ENCODE data around the gene ENOSF1.

ENOSF1 gene

DNA sequence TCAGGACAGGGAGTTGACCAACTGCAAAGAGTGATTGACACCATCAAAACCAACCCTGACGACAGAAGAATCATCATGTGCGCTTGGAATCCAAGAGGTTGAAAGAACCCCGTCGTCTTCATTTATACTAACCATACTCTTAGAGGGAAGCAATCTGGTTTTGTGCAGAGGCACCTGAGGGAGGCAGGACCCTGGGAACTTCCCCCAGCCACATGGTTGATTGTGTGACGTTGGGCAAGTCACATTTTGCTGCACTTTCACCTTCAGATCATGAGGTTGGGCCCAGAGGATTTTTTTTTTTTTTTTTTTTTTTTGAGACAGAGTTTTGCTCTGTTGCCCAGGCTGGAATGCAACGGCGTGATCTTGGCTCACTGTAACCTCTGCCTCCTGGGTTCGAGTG lies 43.4 kb downstream of the ENOSF1 start:
- peaks cover 73% of the 10 kb centered on the region for H3K36me3 ChIP-seq (ENCODE audit: insufficient read depth, low read length)
- H3K4me1 ChIP-seq (ENCODE audit: insufficient read depth, low read length, poor library complexity, severe bottlenecking) = peaks cover 5% of the 10 kb centered on the region
- H3K4me2 ChIP-seq (ENCODE audit: low read depth, low read length, poor library complexity, severe bottlenecking) = no peak overlapping the region
- no peak for TF ChIP-seq EZH2phosphoT487 (IDR thresholded peaks at IDR 0.05; ENCODE audit: borderline replicate concordance)
- TF ChIP-seq, protein P1, sequence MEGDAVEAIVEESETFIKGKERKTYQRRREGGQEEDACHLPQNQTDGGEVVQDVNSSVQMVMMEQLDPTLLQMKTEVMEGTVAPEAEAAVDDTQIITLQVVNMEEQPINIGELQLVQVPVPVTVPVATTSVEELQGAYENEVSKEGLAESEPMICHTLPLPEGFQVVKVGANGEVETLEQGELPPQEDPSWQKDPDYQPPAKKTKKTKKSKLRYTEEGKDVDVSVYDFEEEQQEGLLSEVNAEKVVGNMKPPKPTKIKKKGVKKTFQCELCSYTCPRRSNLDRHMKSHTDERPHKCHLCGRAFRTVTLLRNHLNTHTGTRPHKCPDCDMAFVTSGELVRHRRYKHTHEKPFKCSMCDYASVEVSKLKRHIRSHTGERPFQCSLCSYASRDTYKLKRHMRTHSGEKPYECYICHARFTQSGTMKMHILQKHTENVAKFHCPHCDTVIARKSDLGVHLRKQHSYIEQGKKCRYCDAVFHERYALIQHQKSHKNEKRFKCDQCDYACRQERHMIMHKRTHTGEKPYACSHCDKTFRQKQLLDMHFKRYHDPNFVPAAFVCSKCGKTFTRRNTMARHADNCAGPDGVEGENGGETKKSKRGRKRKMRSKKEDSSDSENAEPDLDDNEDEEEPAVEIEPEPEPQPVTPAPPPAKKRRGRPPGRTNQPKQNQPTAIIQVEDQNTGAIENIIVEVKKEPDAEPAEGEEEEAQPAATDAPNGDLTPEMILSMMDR (conservative IDR thresholded peaks at IDR 0.05; ENCODE audit: low read length) = no peak
- H3K9me2 ChIP-seq (replicated peaks; ENCODE audit: low read depth, low read length) = no peaks in the 10 kb centered on the region
- no peak overlapping the region for H3K9ac ChIP-seq (ENCODE audit: low read depth, low read length, poor library complexity, severe bottlenecking)
- H3F3A ChIP-seq (ENCODE audit: low read depth) = no peaks in the 10 kb centered on the region
- H4K20me1 ChIP-seq (ENCODE audit: insufficient read depth, low read length, poor library complexity, severe bottlenecking) = peaks cover 30% of the 10 kb centered on the region
- no peak overlapping the region for H2AFZ ChIP-seq (ENCODE audit: low read length)
- H3K27me3 ChIP-seq (ENCODE audit: insufficient read depth, low read length, poor library complexity, severe bottlenecking) = no peaks in the 10 kb centered on the region
- H3K79me2 ChIP-seq (ENCODE audit: insufficient read depth, low read length) = peaks cover 50% of the 10 kb centered on the region
- H3K4me3 ChIP-seq (ENCODE audit: low read length, poor library complexity, severe bottlenecking) = no peak overlapping the region
- H3K9me3 ChIP-seq (ENCODE audit: insufficient read depth, low read depth, low read length) = no peaks in the 10 kb centered on the region

DNA sequence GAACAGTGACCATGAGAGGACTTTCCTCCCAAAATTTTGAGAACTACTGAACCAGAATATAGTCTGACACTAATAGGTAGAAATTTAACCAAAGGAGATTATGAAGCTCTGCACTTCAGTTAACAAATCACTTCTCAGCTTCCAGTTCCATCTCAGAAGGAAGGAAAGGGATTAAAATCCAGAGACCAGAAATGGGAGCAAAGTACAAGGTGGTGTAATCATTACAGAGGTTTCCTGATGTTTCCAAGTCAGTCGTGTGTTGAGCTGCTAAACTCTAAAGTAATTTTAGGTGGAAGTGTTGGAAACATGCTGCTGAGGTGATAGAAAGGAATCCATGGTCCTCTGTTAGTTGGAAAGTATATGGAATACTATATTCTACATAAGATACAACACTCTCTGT lies 44.2 kb downstream of the ENOSF1 start:
- no peaks in the 10 kb centered on the region for H3F3A ChIP-seq (ENCODE audit: low read depth)
- peaks cover 65% of the 10 kb centered on the region for H3K36me3 ChIP-seq (ENCODE audit: insufficient read depth, low read length)
- H3K4me1 ChIP-seq (ENCODE audit: insufficient read depth, low read length, poor library complexity, severe bottlenecking) = peaks cover 5% of the 10 kb centered on the region
- no peak overlapping the region for H2AFZ ChIP-seq (ENCODE audit: low read length)
- no peaks in the 10 kb centered on the region for H3K9me2 ChIP-seq (replicated peaks; ENCODE audit: low read depth, low read length)
- peaks cover 22% of the 10 kb centered on the region for H4K20me1 ChIP-seq (ENCODE audit: insufficient read depth, low read length, poor library complexity, severe bottlenecking)
- no peak overlapping the region for H3K9ac ChIP-seq (ENCODE audit: low read depth, low read length, poor library complexity, severe bottlenecking)
- H3K9me3 ChIP-seq (ENCODE audit: insufficient read depth, low read depth, low read length) = no peaks in the 10 kb centered on the region
- TF ChIP-seq, protein P1 (conservative IDR thresholded peaks at IDR 0.05; ENCODE audit: low read length) = no peak
- TF ChIP-seq EZH2phosphoT487 (IDR thresholded peaks at IDR 0.05; ENCODE audit: borderline replicate concordance) = no peak
- H3K27me3 ChIP-seq (ENCODE audit: insufficient read depth, low read length, poor library complexity, severe bottlenecking) = no peaks in the 10 kb centered on the region
- H3K4me2 ChIP-seq (ENCODE audit: low read depth, low read length, poor library complexity, severe bottlenecking) = peak overlapping the region; percentile 19
- no peak overlapping the region for H3K4me3 ChIP-seq (ENCODE audit: low read length, poor library complexity, severe bottlenecking)
- peaks cover 52% of the 10 kb centered on the region for H3K79me2 ChIP-seq (ENCODE audit: insufficient read depth, low read length)

DNA sequence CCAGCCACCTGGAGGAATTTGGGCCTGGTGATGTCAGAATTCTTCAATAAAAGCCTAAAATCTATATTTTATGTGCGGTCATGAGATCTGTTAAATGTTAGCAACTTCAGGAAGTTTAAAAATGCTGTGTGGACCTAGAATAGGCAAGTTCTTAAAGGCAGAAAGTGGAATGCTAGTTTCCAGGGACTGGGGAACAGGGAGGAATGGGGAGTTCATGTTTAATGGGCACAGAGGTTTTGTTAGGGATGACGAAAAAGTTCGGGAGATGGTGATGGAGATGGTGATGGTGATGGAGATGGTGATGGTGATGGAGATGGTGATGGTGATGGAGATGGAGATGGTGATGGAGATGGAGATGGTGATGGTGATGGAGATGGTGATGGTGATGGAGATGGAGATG lies 45.8 kb downstream of the ENOSF1 start:
- Histone ChIP-seq H3K4me2 (ENCODE audit: low read depth, low read length, poor library complexity, severe bottlenecking) (peak overlapping the region; percentile 79), H3K4me1 (ENCODE audit: insufficient read depth, low read length, poor library complexity, severe bottlenecking) (peaks cover 5% of the 10 kb centered on the region), H3K36me3 (ENCODE audit: insufficient read depth, low read length) (peaks cover 55% of the 10 kb centered on the region)

More for the DNA sequence above, 45.8 kb downstream of the ENOSF1 start:
- Histone ChIP-seq H3K79me2 (ENCODE audit: insufficient read depth, low read length) (peaks cover 59% of the 10 kb centered on the region), H2AFZ (ENCODE audit: low read length) (no peak overlapping the region), H3K9ac (ENCODE audit: low read depth, low read length, poor library complexity, severe bottlenecking) (no peak overlapping the region), H3K27me3 (ENCODE audit: insufficient read depth, low read length, poor library complexity, severe bottlenecking) (no peaks in the 10 kb centered on the region), H4K20me1 (ENCODE audit: insufficient read depth, low read length, poor library complexity, severe bottlenecking) (peaks cover 22% of the 10 kb centered on the region), H3K9me3 (ENCODE audit: insufficient read depth, low read depth, low read length) (no peaks in the 10 kb centered on the region), H3K9me2 (replicated peaks; ENCODE audit: low read depth, low read length) (no peaks in the 10 kb centered on the region), H3F3A (ENCODE audit: low read depth) (no peaks in the 10 kb centered on the region), H3K4me3 (ENCODE audit: low read length, poor library complexity, severe bottlenecking) (peak overlapping the region; percentile 61)
- TF ChIP-seq, protein P1 (conservative IDR thresholded peaks at IDR 0.05; ENCODE audit: low read length) = no peak
- no peak for TF ChIP-seq EZH2phosphoT487 (IDR thresholded peaks at IDR 0.05; ENCODE audit: borderline replicate concordance)
